PFSK-1 (cell line): Measurements from ENCODE around the gene AK8.

Experiments
- FOXP2 ChIP-seq: optimal IDR thresholded peaks from 2 replicates; pipeline ENCODE3; 2011; ENCODE audit warnings: borderline replicate concordance, control low read depth, inconsistent platforms; ENCODE audit not compliant: insufficient read depth; ENCODE audit errors: extremely low read length, extremely low read depth
- POLR2AphosphoS5 ChIP-seq: IDR thresholded peaks from 2 replicates; pipeline ENCODE4 v1.6.1; 2012; ENCODE audit warnings: low read depth, mild to moderate bottlenecking, control low read depth, low read length, moderate library complexity
- REST ChIP-seq, 2 experiments: IDR thresholded peaks; 2 replicates each; pipeline versions ENCODE4 v1.6.1 to v1.8.0; 2011 to 2012; ENCODE audit warnings: low read depth in 2 of 2, low read length in 2 of 2, control low read depth in 1 of 2, inconsistent platforms in 1 of 2, mild to moderate bottlenecking in 1 of 2, moderate library complexity in 1 of 2; ENCODE audit not compliant: insufficient read depth in 1 of 2
- SIN3A ChIP-seq: IDR thresholded peaks from 2 replicates; pipeline ENCODE4 v1.6.1; 2012; ENCODE audit warnings: mild to moderate bottlenecking, low read length, moderate library complexity, borderline replicate concordance; ENCODE audit not compliant: insufficient read depth
- TAF1 ChIP-seq: IDR thresholded peaks from 2 replicates; pipeline ENCODE4 v1.6.1; 2012; ENCODE audit warnings: low read length, control low read depth, borderline replicate concordance; ENCODE audit not compliant: insufficient read depth

AK8 gene

GRCh38 chr9:132722564-132723065 is 155.5 kb downstream of the AK8 start:
- TF ChIP-seq TAF1, result no peak
- no peak for TF ChIP-seq SIN3A
- TF ChIP-seq FOXP2, result no peak
- no peak for TF ChIP-seq REST (IDR thresholded peaks at IDR 0.05; ENCODE audit: insufficient read depth in 1 of 2, low read depth in 2 of 2, low read length in 2 of 2)
- no peak for TF ChIP-seq POLR2AphosphoS5

GRCh38 chr9:132721661-132722060 is 156.4 kb downstream of the AK8 start:
- no peak for TF ChIP-seq SIN3A
- TF ChIP-seq FOXP2, result no peak
- no peak for TF ChIP-seq TAF1
- no peak for TF ChIP-seq POLR2AphosphoS5
- no peak for TF ChIP-seq REST (IDR thresholded peaks at IDR 0.05; ENCODE audit: insufficient read depth in 1 of 2, low read depth in 2 of 2, low read length in 2 of 2)

GRCh38 chr9:132717326-132717945 is 160.6 kb downstream of the AK8 start:
- TF ChIP-seq REST (IDR thresholded peaks at IDR 0.05; ENCODE audit: insufficient read depth in 1 of 2, low read depth in 2 of 2, low read length in 2 of 2) (no peak), POLR2AphosphoS5 (no peak), TAF1 (no peak), SIN3A (no peak), FOXP2 (no peak)

GRCh38 chr9:132716007-132716406 is 162.1 kb downstream of the AK8 start:
- TF ChIP-seq FOXP2 (no peak), POLR2AphosphoS5 (no peak), REST (IDR thresholded peaks at IDR 0.05; ENCODE audit: insufficient read depth in 1 of 2, low read depth in 2 of 2, low read length in 2 of 2) (no peak)

GRCh38 chr9:132712753-132713152 is 165.3 kb downstream of the AK8 start:
- TF ChIP-seq TAF1 (no peak), POLR2AphosphoS5 (no peak), FOXP2 (no peak), REST (IDR thresholded peaks at IDR 0.05; ENCODE audit: insufficient read depth in 1 of 2, low read depth in 2 of 2, low read length in 2 of 2) (no peak), SIN3A (no peak)
